ENCODE data around the gene IQSEC1. TPM values are rescaled to one million over a fixed set of nuclear protein-coding genes. Genes with fewer than 3 reads are reported as not detected.

Gene IQSEC1
- total and polyA plus RNA-seq, 2 of the 8 experiments (the other 6 are each of a cell fraction or from before 2014, with no cell fraction given) = 6.8 to 28.8 TPM

GRCh38 chr3:12954891-12955650, 118.2 kb downstream of the IQSEC1 start (continued):
- TF ChIP-seq CHD7 (IDR thresholded peaks at IDR 0.05; ENCODE audit: insufficient replicate concordance, low read length) = no peak
- TF ChIP-seq RAD21 (IDR thresholded peaks at IDR 0.05 in 1 of 2, conservative IDR thresholded peaks at IDR 0.05 in 1 of 2; ENCODE audit: low read depth in 2 of 2, low read length in 2 of 2) = no peak
- TF ChIP-seq TAF1 (IDR thresholded peaks at IDR 0.05; ENCODE audit: low read depth, low read length) = no peak
